H1 (cell line): ENCODE results near the gene FBXO8. TPM values are rescaled to one million over a fixed set of nuclear protein-coding genes. Genes with fewer than 3 reads are reported as not detected.

Source experiments
- BRCA1 ChIP-seq: IDR thresholded peaks from 2 replicates; pipeline ENCODE4 v1.6.1; 2012; ENCODE audit warnings: low read depth, low read length, improper control_type of control experiment
- CBX5 ChIP-seq: fragments of 300-800, 300-1000 bp; sonication (generic); IDR thresholded peaks from 2 replicates; pipeline ENCODE4 v1.7.1; 2016; ENCODE audit warnings: antibody characterized with exemption, low read length, low read depth
- CEBPB ChIP-seq: IDR thresholded peaks from 2 replicates; pipeline ENCODE4 v1.6.1; 2012; ENCODE audit warnings: low read depth, low read length
- CREB1 ChIP-seq: IDR thresholded peaks from 2 replicates; pipeline ENCODE4 v1.6.1; 2012; ENCODE audit warnings: inconsistent platforms
- CTBP2 ChIP-seq: IDR thresholded peaks from 2 replicates; pipeline ENCODE4 v1.7.0; 2011; ENCODE audit warnings: borderline replicate concordance, mild to moderate bottlenecking, moderate library complexity, mixed read lengths, low read length; ENCODE audit not compliant: insufficient read depth, insufficient read length
- HDAC2 ChIP-seq, 2 experiments: fragments of 300-600 bp in 1 of 2; sonication (generic) in 1 of 2; IDR thresholded peaks; 2 replicates each; pipeline ENCODE4 v1.6.1; 2011 to 2012; ENCODE audit warnings: low read depth in 2 of 2, low read length in 2 of 2, mild to moderate bottlenecking in 2 of 2, moderate library complexity in 2 of 2, borderline replicate concordance in 1 of 2, inconsistent platforms in 1 of 2
- SIN3A ChIP-seq, 2 experiments: IDR thresholded peaks in 1 of 2; conservative IDR thresholded peaks in 1 of 2; 2 replicates each; pipeline ENCODE4 v1.6.1; 2011 to 2012; ENCODE audit warnings: low read length in 2 of 2, improper control_type of control experiment in 1 of 2, low read depth in 1 of 2, mild to moderate bottlenecking in 1 of 2
- SP4 ChIP-seq: IDR thresholded peaks from 2 replicates; pipeline ENCODE4 v1.6.1; 2012; ENCODE audit warnings: low read length, inconsistent platforms
- polyA plus RNA-seq, 7 experiments: library from polyadenylated mRNA; depleted of rRNA in 3 of 7; stranded (reverse) in 5 of 7; unstranded in 2 of 7; fragments of >200 nt in 5 of 7; fragments of 200-250 nt in 2 of 7; gene quantifications; 1 replicate in 5 of 7; 2 replicates in 1 of 7; 4 replicates in 1 of 7; pipeline versions ENCODE4 v1.2.1 to v1.2.3, GENCODE V29; 2011 to 2013; ENCODE audit warnings: missing spikeins in 2 of 7, mixed read lengths in 2 of 7
- total RNA-seq: library from RNA; stranded (reverse); fragmentation: NEBNext Ultra II Directional; extraction: Animal tissue kit (Norgen Biotek cat#: 25700); gene quantifications from 2 replicates; pipeline ENCODE4 v1.2.1, GENCODE V29; 2021
- TF ChIP-seq, protein P1 (sequence below): IDR thresholded peaks from 2 replicates; pipeline ENCODE4 v1.6.1; 2012; ENCODE audit warnings: low read length, inconsistent platforms

FBXO8 gene
- total and polyA plus RNA-seq, 2 of the 8 experiments (the other 6 are each of a cell fraction or from before 2014, with no cell fraction given), result 5.1 to 7.5 TPM

DNA sequence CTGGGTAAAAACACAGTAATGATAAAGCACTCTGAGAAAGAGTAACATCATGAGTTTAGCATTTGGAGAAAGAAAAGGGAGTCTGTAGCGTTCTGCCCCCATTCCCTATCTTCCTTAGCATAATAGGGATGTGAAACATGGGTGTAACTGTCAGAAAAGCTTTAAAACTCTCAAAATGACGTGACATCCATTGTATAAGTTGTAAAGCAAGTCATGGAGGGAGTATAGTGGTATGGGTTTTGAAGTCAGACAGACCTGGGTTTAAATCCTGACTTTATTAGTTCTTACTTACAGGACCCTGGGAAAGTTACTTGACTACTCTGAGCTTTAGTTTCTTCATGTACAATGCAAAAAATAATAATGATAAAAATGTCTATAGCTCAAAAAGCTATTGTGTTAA is 17.1 kb downstream of the FBXO8 start (continued):
- TF ChIP-seq CREB1 (no peak), CBX5 (no peak), CTBP2 (no peak), SIN3A (conservative IDR thresholded peaks at IDR 0.05 in 1 of 2, IDR thresholded peaks at IDR 0.05 in 1 of 2; ENCODE audit: low read depth in 1 of 2, low read length in 2 of 2) (no peak), BRCA1 (no peak), HDAC2 (IDR thresholded peaks at IDR 0.05; ENCODE audit: borderline replicate concordance in 1 of 2, low read depth in 2 of 2, low read length in 2 of 2) (no peak), CEBPB (no peak), SP4 (no peak)
- TF ChIP-seq, protein P1, sequence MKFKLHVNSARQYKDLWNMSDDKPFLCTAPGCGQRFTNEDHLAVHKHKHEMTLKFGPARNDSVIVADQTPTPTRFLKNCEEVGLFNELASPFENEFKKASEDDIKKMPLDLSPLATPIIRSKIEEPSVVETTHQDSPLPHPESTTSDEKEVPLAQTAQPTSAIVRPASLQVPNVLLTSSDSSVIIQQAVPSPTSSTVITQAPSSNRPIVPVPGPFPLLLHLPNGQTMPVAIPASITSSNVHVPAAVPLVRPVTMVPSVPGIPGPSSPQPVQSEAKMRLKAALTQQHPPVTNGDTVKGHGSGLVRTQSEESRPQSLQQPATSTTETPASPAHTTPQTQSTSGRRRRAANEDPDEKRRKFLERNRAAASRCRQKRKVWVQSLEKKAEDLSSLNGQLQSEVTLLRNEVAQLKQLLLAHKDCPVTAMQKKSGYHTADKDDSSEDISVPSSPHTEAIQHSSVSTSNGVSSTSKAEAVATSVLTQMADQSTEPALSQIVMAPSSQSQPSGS, result no peak
